Neural cell (in vitro differentiated cells): Measurements from ENCODE around the gene PTPRU. TPM values are rescaled to one million over a fixed set of nuclear protein-coding genes. Genes with fewer than 3 reads are reported as not detected.

ENCODE experiments used
- H2AFZ ChIP-seq: fragments of 200-600, 300-800 bp; sonication (generic), shearing (Covaris generic); 2 replicates; pipeline ENCODE4 v1.6.0; 2014; ENCODE audit warnings: low read depth, mild to moderate bottlenecking, antibody characterized with exemption, low read length, moderate library complexity
- H3F3A ChIP-seq: fragments of 200-600 bp; shearing (Covaris generic); 2 replicates; pipeline ENCODE4 v1.6.1; 2016; ENCODE audit warnings: mild to moderate bottlenecking, moderate library complexity, mixed read lengths, antibody characterized with exemption, low read length; ENCODE audit not compliant: insufficient read depth, poor library complexity, severe bottlenecking
- H3K27ac ChIP-seq: fragments of 200-600, 300-800 bp; sonication (generic), shearing (Covaris generic); 2 replicates; pipeline ENCODE4 v1.5.1; 2014; ENCODE audit warnings: mild to moderate bottlenecking, low read length, moderate library complexity
- H3K27me3 ChIP-seq: fragments of 300-800, 200-600 bp; sonication (generic), shearing (Covaris generic); 2 replicates; pipeline ENCODE4 v1.6.0; 2014; ENCODE audit warnings: mild to moderate bottlenecking, low read depth, low read length, moderate library complexity; ENCODE audit not compliant: insufficient read depth
- H3K36me3 ChIP-seq: fragments of 300-800, 200-600 bp; sonication (generic), shearing (Covaris generic); 2 replicates; pipeline ENCODE4 v1.5.1; 2014; ENCODE audit warnings: mild to moderate bottlenecking, antibody characterized with exemption, low read length, moderate library complexity; ENCODE audit not compliant: insufficient read depth
- H3K4me2 ChIP-seq: fragments of 300-800, 200-600 bp; sonication (generic), shearing (Covaris generic); 2 replicates; pipeline ENCODE4 v1.6.0; 2014; ENCODE audit warnings: mild to moderate bottlenecking, low read length
- H3K4me3 ChIP-seq: fragments of 300-800, 200-600 bp; sonication (generic), shearing (Covaris generic); 2 replicates; pipeline ENCODE4 v1.5.1; 2014; ENCODE audit warnings: mild to moderate bottlenecking, low read length, moderate library complexity
- H3K79me2 ChIP-seq: fragments of 200-600 bp; shearing (Covaris generic); replicated peaks from 2 replicates; pipeline ENCODE4 v1.6.0; 2014; ENCODE audit warnings: mild to moderate bottlenecking, low read length, moderate library complexity; ENCODE audit not compliant: insufficient read depth
- H3K9ac ChIP-seq: fragments of 300-800, 200-600 bp; sonication (generic), shearing (Covaris generic); 2 replicates; pipeline ENCODE4 v1.6.1; 2016; ENCODE audit warnings: mild to moderate bottlenecking, low read length, mixed read lengths
- H3K9me2 ChIP-seq: fragments of 200-600 bp; shearing (Covaris generic); 2 replicates; pipeline ENCODE4 v1.6.1; 2016; ENCODE audit warnings: mild to moderate bottlenecking, low read length, mixed read lengths; ENCODE audit not compliant: insufficient read depth
- H3K9me3 ChIP-seq: fragments of 200-600, 300-800 bp; sonication (generic), shearing (Covaris generic); 2 replicates; pipeline ENCODE4 v1.6.1; 2016; ENCODE audit warnings: mild to moderate bottlenecking, mixed run types, low read length, moderate library complexity, mixed read lengths
- H4K20me1 ChIP-seq: fragments of 200-600 bp; shearing (Covaris generic); 2 replicates; pipeline ENCODE4 v1.6.1; 2016; ENCODE audit warnings: mild to moderate bottlenecking, mixed run types; ENCODE audit not compliant: insufficient read depth
- CTCF ChIP-seq: fragments of 450-650 bp; IDR thresholded peaks from 2 replicates; pipeline ENCODE4 v1.5.1; 2014; ENCODE audit warnings: antibody characterized with exemption, mild to moderate bottlenecking, moderate library complexity; ENCODE audit not compliant: poor library complexity, severe bottlenecking
- EP300 ChIP-seq: fragments of 450-650 bp; conservative IDR thresholded peaks from 2 replicates; pipeline ENCODE4 v1.6.1; 2014; ENCODE audit warnings: antibody characterized with exemption, mild to moderate bottlenecking, moderate library complexity; ENCODE audit not compliant: poor library complexity, severe bottlenecking
- EZH2 ChIP-seq: fragments of 200-600, 300-800 bp; shearing (Covaris generic), sonication (generic); IDR thresholded peaks from 2 replicates; pipeline ENCODE4 v1.6.1; 2014; ENCODE audit warnings: antibody characterized with exemption, low read length, borderline replicate concordance, mild to moderate bottlenecking; ENCODE audit not compliant: insufficient read depth, poor library complexity, severe bottlenecking
- MXI1 ChIP-seq: fragments of 450-650 bp; conservative IDR thresholded peaks from 2 replicates; pipeline ENCODE4 v1.6.1; 2014; ENCODE audit warnings: antibody characterized with exemption, mild to moderate bottlenecking; ENCODE audit not compliant: poor library complexity, severe bottlenecking
- POLR2AphosphoS5 ChIP-seq: IDR thresholded peaks from 2 replicates; pipeline ENCODE4 v1.6.1; 2012
- RAD21 ChIP-seq: fragments of 450-650 bp; conservative IDR thresholded peaks from 2 replicates; pipeline ENCODE4 v1.6.1; 2014; ENCODE audit warnings: antibody characterized with exemption, mild to moderate bottlenecking, moderate library complexity
- REST ChIP-seq: IDR thresholded peaks from 2 replicates; pipeline ENCODE4 v1.6.1; 2012; ENCODE audit warnings: borderline replicate concordance
- SMC3 ChIP-seq: fragments of 450-650 bp; conservative IDR thresholded peaks from 2 replicates; pipeline ENCODE4 v1.6.1; 2014; ENCODE audit warnings: antibody characterized with exemption, mild to moderate bottlenecking, moderate library complexity; ENCODE audit not compliant: poor library complexity
- TAF1 ChIP-seq: IDR thresholded peaks from 2 replicates; pipeline ENCODE4 v1.6.1; 2012; ENCODE audit warnings: low read depth
- polyA plus RNA-seq: library from polyadenylated mRNA; depleted of rRNA; stranded (reverse); fragments of >200 nt; gene quantifications from 2 replicates; pipeline ENCODE4 v1.2.3, GENCODE V29; 2014

PTPRU gene
- polyA plus RNA-seq, 1 donor from 2014 or later = 5.0 TPM

GRCh38 chr1:29333008-29333407 is 96.7 kb downstream of the PTPRU start:
- H3K9me3 ChIP-seq = no peaks in the 10 kb centered on the region
- H3K4me2 ChIP-seq = no peak overlapping the region
- TF ChIP-seq MXI1 (no peak), TAF1 (no peak)
- H3K4me3 ChIP-seq = no peak overlapping the region
- H4K20me1 ChIP-seq = no peaks in the 10 kb centered on the region
- no peak overlapping the region for H2AFZ ChIP-seq
- no peak overlapping the region for H3K27ac ChIP-seq
- no peaks in the 10 kb centered on the region for H3F3A ChIP-seq
- H3K9ac ChIP-seq = no peak overlapping the region
- H3K36me3 ChIP-seq = no peaks in the 10 kb centered on the region
- no peaks in the 10 kb centered on the region for H3K9me2 ChIP-seq
- H3K27me3 ChIP-seq = no peaks in the 10 kb centered on the region
- H3K79me2 ChIP-seq = no peaks in the 10 kb centered on the region

- no peak overlapping the region for H3K4me2 ChIP-seq
- H3K9me3 ChIP-seq = no peaks in the 10 kb centered on the region
- TF ChIP-seq REST = no peak
- no peak for TF ChIP-seq POLR2AphosphoS5
- TF ChIP-seq CTCF = no peak
- TF ChIP-seq EP300 = no peak
- no peak overlapping the region for H3K9ac ChIP-seq
- no peak overlapping the region for H2AFZ ChIP-seq
- no peaks in the 10 kb centered on the region for H4K20me1 ChIP-seq
- no peaks in the 10 kb centered on the region for H3F3A ChIP-seq
- H3K9me2 ChIP-seq = no peaks in the 10 kb centered on the region
- no peak overlapping the region for H3K27ac ChIP-seq
- no peaks in the 10 kb centered on the region for H3K36me3 ChIP-seq
- no peaks in the 10 kb centered on the region for H3K27me3 ChIP-seq
- no peak overlapping the region for H3K4me3 ChIP-seq
- no peaks in the 10 kb centered on the region for H3K79me2 ChIP-seq
These were observed 99.3 kb downstream of the PTPRU start for GRCh38 chr1:29335573-29335972.

- Histone ChIP-seq H3K27me3 (no peaks in the 10 kb centered on the region), H3F3A (no peaks in the 10 kb centered on the region), H3K27ac (no peak overlapping the region)
These were observed 102.7 kb downstream of the PTPRU start for GRCh38 chr1:29338908-29339575.

More at GRCh38 chr1:29338908-29339575, 102.7 kb downstream of the PTPRU start:
- no peaks in the 10 kb centered on the region for H4K20me1 ChIP-seq
- H3K4me2 ChIP-seq = no peak overlapping the region
- H3K36me3 ChIP-seq = no peaks in the 10 kb centered on the region
- TF ChIP-seq TAF1 (no peak), POLR2AphosphoS5 (no peak), SMC3 (no peak), EZH2 (no peak), REST (no peak), RAD21 (no peak), CTCF (no peak)
- no peaks in the 10 kb centered on the region for H3K79me2 ChIP-seq
- no peak overlapping the region for H3K9ac ChIP-seq
- no peaks in the 10 kb centered on the region for H3K9me2 ChIP-seq
- H3K9me3 ChIP-seq = no peaks in the 10 kb centered on the region
- H3K4me3 ChIP-seq = no peak overlapping the region
- no peak overlapping the region for H2AFZ ChIP-seq
